ENCODE measurements around the gene TFF2.

TFF2 gene

GRCh38 chr21:42361286-42361685 lies 10.5 kb upstream of the TFF2 start:
- DNase-seq (ENCODE audit: low read depth) = no peak
- TF ChIP-seq, protein P1, sequence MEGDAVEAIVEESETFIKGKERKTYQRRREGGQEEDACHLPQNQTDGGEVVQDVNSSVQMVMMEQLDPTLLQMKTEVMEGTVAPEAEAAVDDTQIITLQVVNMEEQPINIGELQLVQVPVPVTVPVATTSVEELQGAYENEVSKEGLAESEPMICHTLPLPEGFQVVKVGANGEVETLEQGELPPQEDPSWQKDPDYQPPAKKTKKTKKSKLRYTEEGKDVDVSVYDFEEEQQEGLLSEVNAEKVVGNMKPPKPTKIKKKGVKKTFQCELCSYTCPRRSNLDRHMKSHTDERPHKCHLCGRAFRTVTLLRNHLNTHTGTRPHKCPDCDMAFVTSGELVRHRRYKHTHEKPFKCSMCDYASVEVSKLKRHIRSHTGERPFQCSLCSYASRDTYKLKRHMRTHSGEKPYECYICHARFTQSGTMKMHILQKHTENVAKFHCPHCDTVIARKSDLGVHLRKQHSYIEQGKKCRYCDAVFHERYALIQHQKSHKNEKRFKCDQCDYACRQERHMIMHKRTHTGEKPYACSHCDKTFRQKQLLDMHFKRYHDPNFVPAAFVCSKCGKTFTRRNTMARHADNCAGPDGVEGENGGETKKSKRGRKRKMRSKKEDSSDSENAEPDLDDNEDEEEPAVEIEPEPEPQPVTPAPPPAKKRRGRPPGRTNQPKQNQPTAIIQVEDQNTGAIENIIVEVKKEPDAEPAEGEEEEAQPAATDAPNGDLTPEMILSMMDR (IDR thresholded peaks at IDR 0.05; ENCODE audit: control insufficient read depth, extremely low read depth, insufficient read depth) = no peak
- H3K4me3 ChIP-seq (ENCODE audit: low read depth, low read length) = no peak overlapping the region

- TF ChIP-seq, protein P1 (IDR thresholded peaks at IDR 0.05; ENCODE audit: control insufficient read depth, extremely low read depth, insufficient read depth) = no peak
- H3K4me3 ChIP-seq (ENCODE audit: low read depth, low read length) = no peak overlapping the region
- DNase-seq (ENCODE audit: low read depth) = no peak
Observed at GRCh38 chr21:42360317-42360716, 9.5 kb upstream of the TFF2 start.

GRCh38 chr21:42358937-42359336 lies 8.1 kb upstream of the TFF2 start:
- TF ChIP-seq, protein P1 (IDR thresholded peaks at IDR 0.05; ENCODE audit: control insufficient read depth, extremely low read depth, insufficient read depth) = no peak
- DNase-seq (ENCODE audit: low read depth) = no peak
- no peak overlapping the region for H3K4me3 ChIP-seq (ENCODE audit: low read depth, low read length)

- TF ChIP-seq, protein P1 (IDR thresholded peaks at IDR 0.05; ENCODE audit: control insufficient read depth, extremely low read depth, insufficient read depth) = no peak
- no peak overlapping the region for H3K4me3 ChIP-seq (ENCODE audit: low read depth, low read length)
- DNase-seq (ENCODE audit: low read depth) = no peak
Observed at GRCh38 chr21:42358261-42358660, 7.5 kb upstream of the TFF2 start.

DNA sequence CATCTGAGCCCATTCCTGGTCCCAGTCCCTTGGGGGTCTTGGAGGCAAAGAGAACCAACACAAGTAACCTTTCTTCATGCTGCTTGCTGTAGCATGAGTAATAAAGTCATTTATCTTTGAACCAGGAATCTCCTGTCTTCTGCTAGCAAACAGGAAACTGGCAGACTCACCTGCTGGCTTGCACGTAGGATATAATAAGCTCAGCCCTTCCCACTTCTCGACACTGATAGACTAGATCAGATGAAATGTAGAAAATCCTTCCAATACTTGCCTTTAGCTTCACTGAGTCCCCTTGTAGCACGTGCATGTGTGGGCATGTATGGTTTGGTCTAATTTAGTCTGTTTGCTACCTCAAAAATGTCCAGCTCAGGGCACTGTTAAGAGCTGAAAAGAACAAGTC lies 6.5 kb upstream of the TFF2 start:
- no peak overlapping the region for H3K4me3 ChIP-seq (ENCODE audit: low read depth, low read length)
- TF ChIP-seq, protein P1 (IDR thresholded peaks at IDR 0.05; ENCODE audit: control insufficient read depth, extremely low read depth, insufficient read depth) = no peak
- no peak for DNase-seq (ENCODE audit: low read depth)

DNA sequence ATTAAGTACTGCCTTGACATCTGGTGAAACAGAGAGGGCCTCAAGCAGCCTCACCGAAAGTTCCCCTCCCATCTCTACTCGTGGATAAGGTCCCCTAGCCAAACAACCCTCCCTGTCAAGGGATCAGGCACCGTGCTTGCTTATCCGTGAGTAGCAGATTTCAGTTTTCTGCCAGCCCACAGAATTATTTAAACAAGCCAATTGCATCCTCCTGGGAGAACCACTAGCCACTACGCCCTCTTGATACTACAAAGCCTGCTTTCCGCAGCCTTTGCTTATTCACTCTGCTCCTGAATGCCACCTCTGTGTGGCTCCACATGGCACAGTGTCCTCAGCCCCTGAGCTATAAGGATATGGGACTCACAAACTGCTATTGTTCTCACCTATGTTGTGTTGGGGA lies 5.9 kb upstream of the TFF2 start:
- no peak overlapping the region for H3K4me3 ChIP-seq (ENCODE audit: low read depth, low read length)
- DNase-seq (ENCODE audit: low read depth) = no peak
- TF ChIP-seq, protein P1 (IDR thresholded peaks at IDR 0.05; ENCODE audit: control insufficient read depth, extremely low read depth, insufficient read depth) = no peak

GRCh38 chr21:42356046-42356445 lies 5.3 kb upstream of the TFF2 start:
- H3K4me3 ChIP-seq (ENCODE audit: low read depth, low read length) = no peak overlapping the region
- TF ChIP-seq, protein P1 (IDR thresholded peaks at IDR 0.05; ENCODE audit: control insufficient read depth, extremely low read depth, insufficient read depth) = no peak
- DNase-seq (ENCODE audit: low read depth) = no peak
